GM21576 (cell line): ENCODE data around the gene AMDHD1.
"Not testable (repeated sequence)": the region's sequence is repeated elsewhere in the genome, so short reads cannot be mapped to it uniquely, and the experiment has no call there.

Experiments used
- ATAC-seq: cut with Tn5 transposase; IDR thresholded peaks from one replicate; pipeline ENCODE4 v1.9.1; 2021; ENCODE audit warnings: mild to moderate bottlenecking, moderate library complexity; ENCODE audit not compliant: unreplicated experiment

AMDHD1 gene

GRCh38 chr12:95963096-95963495, 20.0 kb downstream of the AMDHD1 start:
- no peak for ATAC-seq

- ATAC-seq = no peak
Observed at GRCh38 chr12:95966287-95966870, 23.2 kb downstream of the AMDHD1 start.

GRCh38 chr12:95967301-95967700, 24.2 kb downstream of the AMDHD1 start:
- no peak for ATAC-seq

- ATAC-seq = not testable (repeated sequence)
Observed at GRCh38 chr12:95969116-95969515, 26.0 kb downstream of the AMDHD1 start.

GRCh38 chr12:95970905-95971304, 27.8 kb downstream of the AMDHD1 start:
- ATAC-seq = no peak

- ATAC-seq = no peak
Observed at GRCh38 chr12:95972832-95973456, 29.8 kb downstream of the AMDHD1 start.

GRCh38 chr12:95974358-95974757, 31.2 kb downstream of the AMDHD1 start:
- ATAC-seq = no peak

GRCh38 chr12:95975491-95975890, 32.4 kb downstream of the AMDHD1 start:
- no peak for ATAC-seq

GRCh38 chr12:95976416-95976832, 33.3 kb downstream of the AMDHD1 start:
- no peak for ATAC-seq

GRCh38 chr12:95977764-95978305, 34.7 kb downstream of the AMDHD1 start:
- ATAC-seq = no peak

- no peak for ATAC-seq
Observed at GRCh38 chr12:95978351-95978750, 35.2 kb downstream of the AMDHD1 start.

- no peak for ATAC-seq
Observed at GRCh38 chr12:95978774-95979173, 35.6 kb downstream of the AMDHD1 start.

GRCh38 chr12:95980437-95980836, 37.3 kb downstream of the AMDHD1 start:
- no peak for ATAC-seq

GRCh38 chr12:95982602-95983001, 39.5 kb downstream of the AMDHD1 start:
- no peak for ATAC-seq

- no peak for ATAC-seq
Observed at GRCh38 chr12:95984682-95985081, 41.6 kb downstream of the AMDHD1 start.

- no peak for ATAC-seq
Observed at GRCh38 chr12:95986635-95987570, 43.8 kb downstream of the AMDHD1 start.

GRCh38 chr12:95988506-95989275, 45.6 kb downstream of the AMDHD1 start:
- ATAC-seq = no peak

GRCh38 chr12:95989504-95990123, 46.5 kb downstream of the AMDHD1 start:
- ATAC-seq = no peak

GRCh38 chr12:95990136-95990535, 47.0 kb downstream of the AMDHD1 start:
- no peak for ATAC-seq

- ATAC-seq = no peak
Observed at GRCh38 chr12:95993907-95994306, 50.8 kb downstream of the AMDHD1 start.
